NCI-H446 (cell line): ENCODE data around the gene BANF2.
"Not testable (repeated sequence)": the region's sequence is repeated elsewhere in the genome, so short reads cannot be mapped to it uniquely, and the experiment has no call there.

Source experiments
- DNase-seq, 2 experiments: peaks; one replicate each; lab custom pipeline; 2025; lab: John Stamatoyannopoulos, UW

BANF2 gene

GRCh38 chr20:17683218-17684076 is 16.3 kb upstream of the BANF2 start:
- no peak for DNase-seq

DNA sequence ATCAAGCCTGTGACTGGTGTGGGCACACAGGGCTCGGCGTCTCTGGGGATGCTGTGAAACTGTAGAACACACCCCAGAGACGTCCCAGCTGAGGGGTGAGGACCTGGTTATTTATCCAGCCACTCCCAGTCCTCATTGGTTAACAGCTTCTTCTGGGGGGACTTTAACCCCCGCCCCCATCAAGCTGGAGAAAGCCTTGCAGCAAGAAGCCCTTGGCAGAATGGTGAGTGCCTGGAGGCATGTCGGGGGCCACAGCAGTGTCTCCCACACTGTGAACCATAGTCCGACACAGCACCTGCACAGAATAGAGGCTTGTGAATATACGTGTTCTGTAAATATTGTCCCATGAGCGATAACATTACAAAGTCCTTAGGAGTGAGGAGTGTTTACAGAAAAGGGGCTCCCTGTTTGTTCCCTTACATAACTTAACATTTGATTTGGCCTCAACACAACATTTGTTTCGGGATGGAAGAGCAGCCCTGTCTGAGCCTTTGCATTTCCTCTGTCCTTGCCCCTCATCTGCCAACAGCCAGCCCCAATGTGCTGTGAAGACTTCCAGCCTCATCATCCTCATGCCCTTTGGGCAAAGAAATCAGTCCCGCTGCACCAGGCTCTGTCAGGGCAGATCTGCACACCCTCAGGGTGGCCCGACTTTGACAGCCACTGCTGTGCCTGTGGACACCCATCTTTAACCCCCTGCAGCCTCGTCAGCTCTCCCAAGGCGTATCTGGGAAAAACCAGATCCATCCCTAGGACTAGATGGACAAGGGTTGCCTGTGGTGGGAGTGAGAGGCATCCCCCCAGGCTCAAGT is 15.5 kb upstream of the BANF2 start:
- no peak for DNase-seq

GRCh38 chr20:17685168-17685567 is 14.6 kb upstream of the BANF2 start:
- no peak for DNase-seq

DNA sequence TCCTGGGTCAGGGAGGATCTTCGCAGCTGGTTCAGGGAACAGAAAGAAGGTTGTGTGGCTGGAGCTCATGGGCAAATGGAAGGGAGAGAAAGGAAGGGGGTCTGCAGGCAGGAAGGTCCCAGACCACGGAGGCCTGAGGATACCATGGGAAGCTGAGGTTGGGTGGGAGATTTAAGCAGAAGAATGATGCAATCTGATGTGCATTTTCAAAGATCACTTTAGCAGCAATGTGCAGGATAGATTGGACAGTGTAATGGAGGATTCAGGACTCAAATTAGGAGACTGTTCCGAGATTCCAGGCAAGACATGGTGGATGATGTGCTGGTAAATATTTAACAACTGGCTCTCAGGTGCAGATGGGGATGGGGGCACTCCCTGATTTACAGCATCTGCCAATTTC is 12.0 kb upstream of the BANF2 start:
- no peak for DNase-seq

GRCh38 chr20:17688965-17689364 is 10.8 kb upstream of the BANF2 start:
- DNase-seq = no peak

DNA sequence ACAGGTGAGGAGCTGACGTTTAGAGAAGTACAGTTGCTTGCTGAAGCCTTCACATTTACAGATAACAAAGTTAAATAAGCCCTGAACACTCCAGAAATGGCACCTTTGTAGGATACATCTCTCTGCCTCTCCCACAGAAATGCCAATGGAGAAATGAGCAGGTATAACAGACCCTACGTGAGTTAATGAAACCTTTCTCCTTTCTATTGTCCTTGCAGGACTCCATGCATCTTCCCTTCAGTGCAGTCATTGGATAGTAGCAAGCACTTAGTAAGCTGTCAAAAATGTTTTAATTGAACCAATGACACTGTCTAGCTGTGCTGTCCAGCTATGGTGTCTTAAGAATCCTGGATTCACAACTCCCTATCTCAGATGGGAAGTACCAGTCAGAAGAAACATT is 9.6 kb upstream of the BANF2 start:
- DNase-seq = no peak

- DNase-seq = no peak
Observed at GRCh38 chr20:17691758-17692157, 8.0 kb upstream of the BANF2 start.

GRCh38 chr20:17693444-17694001 is 6.2 kb upstream of the BANF2 start:
- no peak for DNase-seq

GRCh38 chr20:17694767-17695166 is 5.0 kb upstream of the BANF2 start:
- DNase-seq = no peak

GRCh38 chr20:17696287-17696686 is 3.5 kb upstream of the BANF2 start:
- DNase-seq = no peak

GRCh38 chr20:17697171-17697570 is 2.6 kb upstream of the BANF2 start:
- no peak for DNase-seq

GRCh38 chr20:17698384-17698783 is 1.4 kb upstream of the BANF2 start:
- DNase-seq = no peak

DNA sequence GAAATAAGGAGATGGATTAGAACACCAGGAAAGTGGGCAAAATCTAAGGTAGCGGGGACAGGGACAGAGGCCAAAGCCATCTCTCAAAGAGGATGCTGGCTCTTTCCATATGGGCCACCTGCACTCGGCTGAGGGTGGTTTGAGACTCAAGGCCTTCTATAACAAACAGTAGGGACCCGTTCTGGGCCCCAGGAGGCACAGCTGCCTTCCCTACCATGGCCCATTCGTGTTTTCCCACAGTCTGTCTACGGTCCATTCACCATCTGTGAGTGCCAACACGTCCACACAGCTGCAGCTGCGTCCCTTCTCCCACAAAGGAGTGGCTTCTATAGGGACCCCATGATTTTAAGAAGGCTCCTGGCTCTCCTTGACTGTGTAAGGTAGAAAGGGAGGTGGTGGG is 871 bp downstream of the BANF2 start:
- DNase-seq = no peak

DNA sequence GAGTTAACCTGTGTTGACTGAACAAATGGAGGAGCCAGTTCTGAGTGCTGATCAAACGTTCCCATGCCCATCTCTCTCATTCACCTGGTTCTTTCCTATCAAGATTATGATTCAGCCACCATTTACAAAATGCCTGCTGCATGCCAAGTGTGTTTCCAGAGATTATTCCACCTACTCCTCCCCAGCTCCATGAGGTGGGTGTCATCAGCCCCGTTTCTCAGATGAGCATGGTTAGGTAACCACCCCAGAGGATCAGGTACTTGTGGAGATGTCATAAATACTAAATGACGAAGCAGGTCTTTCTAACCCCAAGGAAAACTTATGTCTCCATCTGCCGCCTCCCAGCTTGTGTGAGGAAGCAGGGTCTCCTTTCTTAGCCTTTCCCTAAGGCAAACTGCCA is 2.1 kb downstream of the BANF2 start:
- DNase-seq = no peak

GRCh38 chr20:17704589-17705317 is 5.0 kb downstream of the BANF2 start:
- no peak for DNase-seq

GRCh38 chr20:17705916-17706315 is 6.2 kb downstream of the BANF2 start:
- DNase-seq = no peak

DNA sequence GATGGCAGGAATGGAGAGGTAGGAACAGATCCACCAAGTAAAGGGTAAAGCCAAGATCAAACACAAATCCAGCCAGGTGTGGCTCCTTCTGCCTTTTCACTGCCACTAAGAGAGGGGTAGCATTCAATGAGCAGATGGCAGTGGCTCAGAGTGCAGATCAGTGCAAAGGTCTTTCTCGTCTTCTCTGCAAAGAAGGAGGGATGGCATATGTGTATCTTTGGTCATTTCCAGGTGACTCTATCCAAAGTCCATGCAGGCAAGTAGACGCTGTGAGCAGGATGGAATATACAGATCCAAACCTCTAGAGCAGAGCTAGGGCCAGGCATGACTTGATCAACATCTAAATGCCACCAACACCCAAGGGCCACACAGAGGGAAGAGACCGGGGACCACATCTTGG is 6.9 kb downstream of the BANF2 start:
- no peak for DNase-seq

DNA sequence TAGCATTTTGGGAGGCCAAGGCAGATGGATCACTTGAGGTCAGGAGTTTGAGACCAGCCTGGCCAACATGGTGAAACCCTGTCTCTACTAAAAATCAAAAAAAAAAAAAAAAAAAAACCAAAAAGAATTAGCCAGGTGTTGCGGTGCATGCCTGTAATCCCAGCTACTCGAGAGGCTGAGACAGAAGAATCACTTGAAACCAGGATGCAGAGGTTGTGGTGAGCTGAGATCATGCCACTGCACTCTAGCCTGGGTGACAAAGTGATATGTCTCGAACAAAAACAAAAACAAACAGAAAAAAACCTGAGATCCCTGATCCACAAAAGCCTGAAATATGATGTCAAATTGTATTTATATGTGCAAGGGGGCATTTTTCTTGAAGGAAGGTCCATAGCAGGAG is 8.2 kb downstream of the BANF2 start:
- not testable (repeated sequence) for DNase-seq

DNA sequence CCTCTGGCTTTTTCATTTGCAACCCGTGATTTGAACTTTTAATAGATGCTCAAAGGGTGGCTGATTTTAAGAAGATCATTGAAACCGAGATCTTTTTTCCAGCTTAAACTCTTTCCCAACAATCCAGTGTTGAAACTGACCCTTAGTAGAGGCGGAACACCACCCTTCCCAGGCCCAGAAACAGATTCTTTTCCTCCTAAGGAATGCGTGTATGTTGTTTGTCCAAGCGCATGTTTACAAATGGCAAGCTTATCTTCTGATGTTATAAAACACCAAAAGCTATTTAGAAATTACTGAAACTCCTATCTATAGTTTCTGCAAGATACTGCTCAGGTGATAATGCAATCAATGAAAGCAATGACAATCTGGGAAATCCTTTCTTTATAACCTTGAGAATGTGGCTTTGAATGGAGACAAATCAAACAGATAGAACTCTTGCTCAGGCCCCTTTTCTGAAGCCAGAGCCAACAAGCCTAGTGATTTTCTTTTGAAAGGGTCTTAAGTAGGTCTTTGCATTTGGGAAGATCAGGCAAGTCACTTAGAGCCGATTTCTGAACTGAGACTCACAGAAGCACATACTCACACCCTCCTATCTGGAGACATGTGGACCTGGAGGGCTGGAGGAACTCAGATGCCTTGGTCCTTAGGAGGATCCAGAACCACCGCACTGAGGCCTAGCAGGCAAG is 9.1 kb downstream of the BANF2 start:
- DNase-seq = no peak

- no peak for DNase-seq
Observed at GRCh38 chr20:17709361-17710293, 9.9 kb downstream of the BANF2 start.
